ENCODE results near the gene GPR84. TPM values are rescaled to one million over a fixed set of nuclear protein-coding genes. Genes with fewer than 3 reads are reported as not detected.

Gene GPR84
- total RNA-seq, 4 donors from 2014 or later, result 0.38 TPM; not detected in 3

DNA sequence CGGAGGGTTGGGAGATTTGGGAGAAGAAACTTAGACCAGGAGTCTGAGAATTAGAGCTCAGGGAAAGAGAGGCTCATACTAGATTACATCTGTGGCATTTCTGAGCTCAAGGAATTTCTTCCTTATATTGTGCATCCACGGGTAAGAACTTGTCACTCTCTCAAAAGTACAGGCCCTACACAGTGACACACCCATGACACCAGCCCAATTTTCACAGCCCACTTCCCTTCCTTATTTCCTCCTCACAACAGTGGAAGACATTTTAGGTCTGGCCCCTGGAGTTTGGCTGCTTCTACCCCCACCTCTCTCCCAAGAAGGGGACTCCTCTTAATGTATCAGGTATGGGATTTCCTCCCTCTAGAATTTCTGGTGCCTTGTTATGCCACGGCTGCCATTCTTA is 29.5 kb upstream of the GPR84 start:
- TF ChIP-seq CTCF (IDR thresholded peaks at IDR 0.05) (no peak), POLR2A (IDR thresholded peaks at IDR 0.05) (no peak)
- H3K9me3 ChIP-seq, result no peaks in the 10 kb centered on the region
- peak overlapping the region; percentile 50 to 97 (median 77) for H3K27ac ChIP-seq
- 23 to 51% methylated on average over 3 of the region's 3 CpGs for WGBS, 2 donors
- peaks cover 39 to 68% (median 41%) of the 10 kb centered on the region in 3 donors for H3K4me1 ChIP-seq
- H3K36me3 ChIP-seq, result peaks cover 14 to 50% (median 18%) of the 10 kb centered on the region in 3 donors
- intact Hi-C loops (cut with DNase I), result no loop called here
- DNase-seq, result no peak
- H3K4me3 ChIP-seq, result no peak overlapping the region
- no peaks in the 10 kb centered on the region for H3K27me3 ChIP-seq

DNA sequence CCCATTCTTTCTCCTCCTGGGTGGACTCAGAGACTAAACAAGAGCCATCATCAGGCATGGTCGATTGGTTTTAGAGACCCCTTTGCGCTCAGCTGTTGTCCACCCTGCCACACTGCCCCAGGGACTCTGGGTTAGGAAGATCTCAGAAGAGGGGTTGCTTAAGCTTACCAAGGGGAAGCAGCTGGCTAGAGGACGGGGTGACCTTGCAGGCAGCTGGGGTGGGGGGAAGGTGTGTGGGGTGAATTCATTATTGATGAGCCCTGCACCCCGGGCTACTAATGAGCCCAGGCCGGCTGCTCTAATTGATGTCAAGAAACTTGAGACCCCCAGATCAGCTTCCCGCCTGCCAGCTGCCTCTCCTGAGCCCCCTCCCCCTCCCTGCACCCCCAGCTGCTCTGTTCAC is 28.9 kb upstream of the GPR84 start:
- intact Hi-C loops (cut with DNase I), result no loop called here
- H3K4me3 ChIP-seq, result no peak overlapping the region
- no peak for DNase-seq
- peak overlapping the region; percentile 63 to 97 (median 80) for H3K27ac ChIP-seq
- no peaks in the 10 kb centered on the region for H3K9me3 ChIP-seq
- TF ChIP-seq POLR2A (IDR thresholded peaks at IDR 0.05) (no peak), CTCF (IDR thresholded peaks at IDR 0.05) (no peak)
- H3K36me3 ChIP-seq, result peaks cover 13 to 45% (median 14%) of the 10 kb centered on the region in 3 donors
- peaks cover 45 to 70% (median 47%) of the 10 kb centered on the region in 3 donors for H3K4me1 ChIP-seq
- no peaks in the 10 kb centered on the region for H3K27me3 ChIP-seq
- 64 to 82% methylated on average over 4 to 6 of the region's 6 CpGs for WGBS, 2 donors

- intact Hi-C loops (cut with DNase I), result no loop called here
- no peaks in the 10 kb centered on the region for H3K27me3 ChIP-seq
- no peak for DNase-seq
- H3K4me3 ChIP-seq, result no peak overlapping the region
- H3K9me3 ChIP-seq, result no peaks in the 10 kb centered on the region
- 54 to 74% methylated on average over 4 to 5 of the region's 8 CpGs for WGBS, 2 donors
- peaks cover 50 to 74% (median 52%) of the 10 kb centered on the region in 3 donors for H3K4me1 ChIP-seq
- TF ChIP-seq CTCF (IDR thresholded peaks at IDR 0.05) (no peak), POLR2A (IDR thresholded peaks at IDR 0.05) (no peak)
- H3K36me3 ChIP-seq, result peaks cover 9 to 39% (median 14%) of the 10 kb centered on the region in 3 donors
- H3K27ac ChIP-seq, result peak overlapping the region; percentile 63 to 97 (median 80)
Observed at GRCh38 chr12:54392485-54393206, 28.4 kb upstream of the GPR84 start.

DNA sequence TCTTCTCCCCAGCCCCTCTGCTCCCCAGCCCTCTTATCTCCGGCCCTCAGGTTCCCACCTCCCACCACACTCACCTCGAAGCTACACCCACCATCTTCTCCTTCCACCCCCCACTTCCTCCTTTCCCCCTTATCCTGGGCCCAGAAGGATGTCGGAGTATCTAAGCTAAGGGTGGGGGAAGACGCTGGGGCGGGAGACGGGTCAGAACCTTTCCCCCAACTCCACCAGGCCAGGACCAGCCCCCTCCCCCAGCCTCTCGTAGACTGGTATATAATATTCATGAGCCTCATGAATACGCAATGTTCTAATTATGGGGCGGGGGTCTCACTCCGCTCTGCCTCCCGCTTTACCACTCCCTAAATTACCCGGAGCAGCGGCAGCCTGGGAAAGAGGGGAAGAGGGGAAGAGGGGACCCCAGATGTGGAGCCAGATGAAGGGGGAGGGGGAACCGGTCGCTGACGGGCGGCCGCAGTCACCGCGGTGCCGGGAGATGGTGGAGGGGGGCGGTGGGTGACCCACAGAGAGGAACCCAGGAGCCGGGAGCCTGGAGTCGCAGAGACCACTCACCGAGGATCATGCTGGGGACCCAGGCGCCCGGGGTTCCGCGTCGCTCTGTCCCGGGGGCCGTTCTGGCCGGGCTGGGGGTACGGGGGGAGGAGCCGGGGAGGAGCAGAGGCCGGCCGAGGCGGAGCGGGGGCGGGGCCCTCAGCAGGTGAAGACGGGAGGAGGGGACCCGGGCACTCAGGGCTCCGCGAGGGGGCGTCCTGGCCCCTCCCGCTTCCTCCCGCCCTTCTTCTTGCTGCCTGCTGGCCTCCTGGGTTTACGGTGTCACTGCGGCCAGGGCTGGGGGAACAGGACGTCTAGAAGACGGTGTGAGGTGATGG is 26.6 kb upstream of the GPR84 start:
- Histone ChIP-seq H3K4me3 (peak overlapping the region; percentile 67 to 83 (median 74)), H3K27ac (peak overlapping the region; percentile 84 to 97 (median 90)), H3K9me3 (no peaks in the 10 kb centered on the region), H3K4me1 (peaks cover 57 to 88% (median 62%) of the 10 kb centered on the region in 3 donors), H3K27me3 (no peaks in the 10 kb centered on the region), H3K36me3 (peaks cover 0 to 22% (median 4%) of the 10 kb centered on the region in 3 donors)
- no peak for DNase-seq
- intact Hi-C loops (cut with DNase I), result no loop called here
- no peak for TF ChIP-seq CTCF (IDR thresholded peaks at IDR 0.05)
- TF ChIP-seq POLR2A (IDR thresholded peaks at IDR 0.05), result peak in 1 of 4 donors; percentile 27
- WGBS, 2 donors, result 10 to 20% methylated on average over 11 to 29 of the region's 51 CpGs
